Measurements from ENCODE around the gene PSME2. TPM values are rescaled to one million over a fixed set of nuclear protein-coding genes. Genes with fewer than 3 reads are reported as not detected.

The PSME2 gene
- polyA plus RNA-seq, 3 donors: 237 to 593 (median 579) TPM

DNA sequence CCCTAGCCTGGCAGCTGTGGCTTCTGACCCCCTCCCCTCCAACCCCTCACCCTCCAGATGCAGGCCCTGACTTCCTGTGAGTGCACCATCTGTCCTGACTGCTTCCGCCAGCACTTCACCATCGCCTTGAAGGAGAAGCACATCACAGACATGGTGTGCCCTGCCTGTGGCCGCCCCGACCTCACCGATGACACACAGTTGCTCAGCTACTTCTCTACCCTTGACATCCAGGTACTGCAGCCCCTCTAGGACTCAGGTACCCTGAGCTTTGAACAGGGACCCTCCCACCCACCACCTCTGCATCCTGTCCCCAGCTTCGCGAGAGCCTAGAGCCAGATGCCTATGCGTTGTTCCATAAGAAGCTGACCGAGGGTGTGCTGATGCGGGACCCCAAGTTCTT lies 8.7 kb upstream of the PSME2 start:
- intact Hi-C loops (cut with micrococcal nuclease): no loop called here
- peaks cover 22% of the 10 kb centered on the region for H3K79me2 ChIP-seq (ENCODE audit: insufficient read depth, low read length)
- H3K9me3 ChIP-seq (replicated peaks in 1 of 2; ENCODE audit: control insufficient read depth in 1 of 2, insufficient read depth in 1 of 2, low read length in 2 of 2): no peaks in the 10 kb centered on the region
- H4K20me1 ChIP-seq (ENCODE audit: insufficient read depth, low read length): peaks cover 21% of the 10 kb centered on the region
- H3K27me3 ChIP-seq (ENCODE audit: control insufficient read depth in 2 of 2, insufficient read depth in 2 of 2, low read length in 2 of 2): no peaks in the 10 kb centered on the region
- H3K4me1 Mint-ChIP-seq: peaks cover 9% of the 10 kb centered on the region
- no peak overlapping the region for H3K4me3 ChIP-seq (replicated peaks in 1 of 3; ENCODE audit: low read depth in 2 of 3, low read length in 3 of 3)
- peaks cover 65 to 92% of the 10 kb centered on the region in 2 donors for H3K36me3 Mint-ChIP-seq
- no peak overlapping the region for H3K4me2 ChIP-seq (replicated peaks; ENCODE audit: extremely low read depth, low read length, poor library complexity, severe bottlenecking)
- 92% methylated on average over 10 of the region's 10 CpGs for WGBS (ENCODE audit: insufficient coverage)
- TF ChIP-seq, protein P1, sequence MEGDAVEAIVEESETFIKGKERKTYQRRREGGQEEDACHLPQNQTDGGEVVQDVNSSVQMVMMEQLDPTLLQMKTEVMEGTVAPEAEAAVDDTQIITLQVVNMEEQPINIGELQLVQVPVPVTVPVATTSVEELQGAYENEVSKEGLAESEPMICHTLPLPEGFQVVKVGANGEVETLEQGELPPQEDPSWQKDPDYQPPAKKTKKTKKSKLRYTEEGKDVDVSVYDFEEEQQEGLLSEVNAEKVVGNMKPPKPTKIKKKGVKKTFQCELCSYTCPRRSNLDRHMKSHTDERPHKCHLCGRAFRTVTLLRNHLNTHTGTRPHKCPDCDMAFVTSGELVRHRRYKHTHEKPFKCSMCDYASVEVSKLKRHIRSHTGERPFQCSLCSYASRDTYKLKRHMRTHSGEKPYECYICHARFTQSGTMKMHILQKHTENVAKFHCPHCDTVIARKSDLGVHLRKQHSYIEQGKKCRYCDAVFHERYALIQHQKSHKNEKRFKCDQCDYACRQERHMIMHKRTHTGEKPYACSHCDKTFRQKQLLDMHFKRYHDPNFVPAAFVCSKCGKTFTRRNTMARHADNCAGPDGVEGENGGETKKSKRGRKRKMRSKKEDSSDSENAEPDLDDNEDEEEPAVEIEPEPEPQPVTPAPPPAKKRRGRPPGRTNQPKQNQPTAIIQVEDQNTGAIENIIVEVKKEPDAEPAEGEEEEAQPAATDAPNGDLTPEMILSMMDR (IDR thresholded peaks at IDR 0.05): no peak
- H3K27me3 Mint-ChIP-seq (ENCODE audit: low read depth in 3 of 3): peaks cover 0 to 2% (median 0%) of the 10 kb centered on the region in 3 donors
- peak overlapping the region in 4 of 7 donors; percentile 26 to 80 (median 42) for H3K27ac Mint-ChIP-seq
- no peak for DNase-seq
- H3K9me3 Mint-ChIP-seq: no peaks in the 10 kb centered on the region
- peak overlapping the region in 1 of 2 donors; percentile 20 for H3K27ac ChIP-seq (ENCODE audit: low read depth in 1 of 2, low read length in 2 of 2)
- H3K9ac ChIP-seq (ENCODE audit: insufficient read depth, low read length, poor library complexity, severe bottlenecking): no peak overlapping the region
- H3K36me3 ChIP-seq (replicated peaks in 1 of 2; ENCODE audit: control insufficient read depth in 1 of 2, insufficient read depth in 2 of 2, low read length in 2 of 2): peaks cover 78 to 86% of the 10 kb centered on the region in 2 donors
- no peak overlapping the region for H3K4me3 Mint-ChIP-seq
- peaks cover under 1 to 5% of the 10 kb centered on the region in 2 donors for H3K4me1 ChIP-seq (ENCODE audit: control insufficient read depth in 1 of 2, insufficient read depth in 2 of 2, low read length in 2 of 2)
- no peak overlapping the region for H2AFZ ChIP-seq (ENCODE audit: insufficient read depth, low read depth, low read length, poor library complexity, severe bottlenecking)

GRCh38 chr14:24151404-24152080 lies 5.1 kb upstream of the PSME2 start:
- Histone ChIP-seq H3K9me3 (replicated peaks in 1 of 2; ENCODE audit: control insufficient read depth in 1 of 2, insufficient read depth in 1 of 2, low read length in 2 of 2) (no peaks in the 10 kb centered on the region), H3K27ac (ENCODE audit: low read depth in 1 of 2, low read length in 2 of 2) (no peak overlapping the region), H3K36me3 (replicated peaks in 1 of 2; ENCODE audit: control insufficient read depth in 1 of 2, insufficient read depth in 2 of 2, low read length in 2 of 2) (peaks cover 65 to 73% of the 10 kb centered on the region in 2 donors), H3K4me1 (ENCODE audit: control insufficient read depth in 1 of 2, insufficient read depth in 2 of 2, low read length in 2 of 2) (peaks cover 12 to 19% of the 10 kb centered on the region in 2 donors), H3K4me3 (replicated peaks in 1 of 3; ENCODE audit: low read depth in 2 of 3, low read length in 3 of 3) (no peak overlapping the region), H3K4me2 (replicated peaks; ENCODE audit: extremely low read depth, low read length, poor library complexity, severe bottlenecking) (no peak overlapping the region), H4K20me1 (ENCODE audit: insufficient read depth, low read length) (peaks cover 45% of the 10 kb centered on the region), H3K79me2 (ENCODE audit: insufficient read depth, low read length) (peaks cover 49% of the 10 kb centered on the region), H3K27me3 (ENCODE audit: control insufficient read depth in 2 of 2, insufficient read depth in 2 of 2, low read length in 2 of 2) (no peaks in the 10 kb centered on the region), H3K9ac (ENCODE audit: insufficient read depth, low read length, poor library complexity, severe bottlenecking) (no peak overlapping the region), H2AFZ (ENCODE audit: insufficient read depth, low read depth, low read length, poor library complexity, severe bottlenecking) (no peak overlapping the region)
- Mint-ChIP-seq H3K27ac (peak overlapping the region in 2 of 7 donors; percentile 50 to 57), H3K4me1 (peaks cover 26% of the 10 kb centered on the region), H3K9me3 (no peaks in the 10 kb centered on the region), H3K27me3 (ENCODE audit: low read depth in 3 of 3) (peaks cover 0 to 2% (median 0%) of the 10 kb centered on the region in 3 donors), H3K36me3 (peaks cover 60 to 77% of the 10 kb centered on the region in 2 donors), H3K4me3 (no peak overlapping the region)
- DNase-seq: no peak
- TF ChIP-seq, protein P1 (IDR thresholded peaks at IDR 0.05): no peak
- intact Hi-C loops (cut with micrococcal nuclease): no loop called here
- WGBS (ENCODE audit: insufficient coverage): 97% methylated on average over 6 of the region's 16 CpGs
